Activated naive CD8-positive, alpha-beta T cell (primary cell): ENCODE data around the gene SPINT2.

Experiments used
- H3K27ac Mint-ChIP-seq: one replicate; pipeline ENCODE4 v1.8.0; 2021; ENCODE audit warnings: mixed read lengths
- H3K27me3 Mint-ChIP-seq: one replicate; pipeline ENCODE4 v1.8.0; 2021; ENCODE audit warnings: mixed read lengths
- H3K36me3 Mint-ChIP-seq: one replicate; pipeline ENCODE4 v1.8.0; 2021; ENCODE audit warnings: mixed read lengths
- H3K4me1 Mint-ChIP-seq: one replicate; pipeline ENCODE4 v1.8.0; 2021; ENCODE audit warnings: low read depth, mixed read lengths
- H3K4me3 Mint-ChIP-seq: one replicate; pipeline ENCODE4 v1.8.0; 2021; ENCODE audit warnings: mild to moderate bottlenecking, mixed read lengths
- H3K9me3 Mint-ChIP-seq: one replicate; pipeline ENCODE4 v1.8.0; 2021; ENCODE audit warnings: low read depth, mixed read lengths

The SPINT2 gene

DNA sequence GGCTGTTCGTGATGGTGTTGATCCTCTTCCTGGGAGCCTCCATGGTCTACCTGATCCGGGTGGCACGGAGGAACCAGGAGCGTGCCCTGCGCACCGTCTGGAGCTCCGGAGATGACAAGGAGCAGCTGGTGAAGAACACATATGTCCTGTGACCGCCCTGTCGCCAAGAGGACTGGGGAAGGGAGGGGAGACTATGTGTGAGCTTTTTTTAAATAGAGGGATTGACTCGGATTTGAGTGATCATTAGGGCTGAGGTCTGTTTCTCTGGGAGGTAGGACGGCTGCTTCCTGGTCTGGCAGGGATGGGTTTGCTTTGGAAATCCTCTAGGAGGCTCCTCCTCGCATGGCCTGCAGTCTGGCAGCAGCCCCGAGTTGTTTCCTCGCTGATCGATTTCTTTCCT lies 27.5 kb downstream of the SPINT2 start:
- Mint-ChIP-seq H3K27me3 (no peaks in the 10 kb centered on the region), H3K4me3 (no peak overlapping the region), H3K36me3 (peaks cover 2% of the 10 kb centered on the region), H3K9me3 (no peaks in the 10 kb centered on the region), H3K4me1 (no peaks in the 10 kb centered on the region), H3K27ac (no peak overlapping the region)

DNA sequence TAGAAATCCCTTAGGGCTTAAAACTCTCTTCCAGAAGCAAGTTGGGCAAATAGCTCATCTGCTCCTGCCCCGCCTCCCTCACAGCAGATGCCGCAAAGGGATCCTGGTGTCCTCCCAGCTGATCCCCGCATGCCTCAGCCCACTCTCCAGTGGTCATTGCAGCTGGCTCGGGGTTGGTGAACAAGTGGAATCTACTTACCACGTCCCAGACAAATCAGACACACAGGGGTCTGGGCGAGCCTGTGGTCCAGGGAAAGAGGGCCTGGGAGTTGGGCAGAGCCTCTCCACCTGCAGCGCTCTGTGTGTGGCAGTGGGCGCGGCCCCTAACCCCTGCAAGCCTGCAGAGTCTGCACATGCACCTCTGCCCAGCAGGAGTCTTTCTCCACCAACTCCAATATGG lies 28.9 kb downstream of the SPINT2 start:
- Mint-ChIP-seq H3K27me3 (no peaks in the 10 kb centered on the region), H3K27ac (no peak overlapping the region), H3K4me3 (no peak overlapping the region), H3K9me3 (no peaks in the 10 kb centered on the region), H3K4me1 (no peaks in the 10 kb centered on the region), H3K36me3 (peaks cover 2% of the 10 kb centered on the region)

DNA sequence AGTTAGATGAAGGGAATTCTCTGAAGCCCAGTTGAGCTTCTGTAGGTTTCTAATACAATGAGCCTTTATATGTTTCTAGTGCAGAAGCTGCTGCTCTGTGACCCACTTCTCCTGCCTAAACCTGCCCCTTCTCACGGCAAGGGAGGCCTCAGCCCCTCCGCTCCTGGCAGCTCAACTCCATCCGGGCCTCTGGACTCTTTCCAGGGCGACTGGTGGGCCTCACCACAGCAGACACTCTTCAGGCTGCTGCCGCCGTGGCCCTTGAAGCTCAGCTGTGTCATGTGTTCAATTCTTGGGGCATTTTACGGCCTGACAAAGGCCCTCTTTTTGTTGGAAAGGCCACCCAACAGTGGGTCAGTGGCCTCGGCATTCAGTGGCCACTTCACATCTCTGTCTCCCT lies 29.7 kb downstream of the SPINT2 start:
- Mint-ChIP-seq H3K4me1 (no peaks in the 10 kb centered on the region), H3K9me3 (no peaks in the 10 kb centered on the region), H3K27ac (no peak overlapping the region), H3K4me3 (no peak overlapping the region), H3K27me3 (no peaks in the 10 kb centered on the region), H3K36me3 (peaks cover 2% of the 10 kb centered on the region)

DNA sequence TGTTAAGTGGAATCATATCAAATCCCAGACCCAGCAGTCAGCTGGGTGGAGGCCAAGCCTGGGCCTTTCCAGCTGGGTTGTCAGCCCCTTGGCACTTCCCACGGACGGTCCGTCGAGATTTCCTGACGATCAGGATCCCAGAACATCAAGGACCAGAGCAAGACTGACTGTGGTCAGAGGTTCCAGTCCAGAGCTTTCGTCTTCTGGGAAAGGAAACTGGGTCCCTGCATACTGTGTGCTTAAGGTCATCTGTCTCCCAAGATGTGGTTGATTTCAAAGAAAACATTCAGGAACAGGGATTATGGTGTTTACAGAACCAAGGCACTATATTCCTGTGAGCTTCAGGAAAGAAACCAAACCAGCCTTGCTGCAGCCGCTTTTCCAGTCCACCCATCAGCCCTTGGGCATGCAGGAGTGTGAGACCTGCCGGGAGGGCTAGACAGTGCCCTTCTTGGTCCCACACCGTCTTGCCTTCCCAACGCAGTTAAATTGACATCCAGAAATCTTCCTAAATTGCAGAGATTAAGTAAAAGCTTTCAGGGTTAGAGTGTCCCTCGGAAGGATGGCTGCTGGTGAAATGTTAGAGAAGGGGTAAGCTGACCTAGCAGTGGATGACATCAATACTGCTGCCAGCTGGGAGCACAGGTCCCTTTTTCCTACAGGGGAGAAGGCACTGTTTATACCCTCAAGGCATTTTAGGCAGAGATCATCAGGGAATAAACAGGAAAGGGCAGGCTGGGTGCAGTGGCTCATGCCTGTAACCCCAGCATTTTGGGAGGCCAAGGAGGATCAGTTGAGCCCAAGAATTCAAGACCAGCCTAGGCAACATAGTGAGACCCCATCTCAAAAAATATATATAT lies 34.7 kb downstream of the SPINT2 start:
- no peaks in the 10 kb centered on the region for H3K4me1 Mint-ChIP-seq
- no peak overlapping the region for H3K4me3 Mint-ChIP-seq
- H3K36me3 Mint-ChIP-seq, result peaks cover 2% of the 10 kb centered on the region
- H3K27me3 Mint-ChIP-seq, result no peaks in the 10 kb centered on the region
- no peak overlapping the region for H3K27ac Mint-ChIP-seq
- no peaks in the 10 kb centered on the region for H3K9me3 Mint-ChIP-seq

DNA sequence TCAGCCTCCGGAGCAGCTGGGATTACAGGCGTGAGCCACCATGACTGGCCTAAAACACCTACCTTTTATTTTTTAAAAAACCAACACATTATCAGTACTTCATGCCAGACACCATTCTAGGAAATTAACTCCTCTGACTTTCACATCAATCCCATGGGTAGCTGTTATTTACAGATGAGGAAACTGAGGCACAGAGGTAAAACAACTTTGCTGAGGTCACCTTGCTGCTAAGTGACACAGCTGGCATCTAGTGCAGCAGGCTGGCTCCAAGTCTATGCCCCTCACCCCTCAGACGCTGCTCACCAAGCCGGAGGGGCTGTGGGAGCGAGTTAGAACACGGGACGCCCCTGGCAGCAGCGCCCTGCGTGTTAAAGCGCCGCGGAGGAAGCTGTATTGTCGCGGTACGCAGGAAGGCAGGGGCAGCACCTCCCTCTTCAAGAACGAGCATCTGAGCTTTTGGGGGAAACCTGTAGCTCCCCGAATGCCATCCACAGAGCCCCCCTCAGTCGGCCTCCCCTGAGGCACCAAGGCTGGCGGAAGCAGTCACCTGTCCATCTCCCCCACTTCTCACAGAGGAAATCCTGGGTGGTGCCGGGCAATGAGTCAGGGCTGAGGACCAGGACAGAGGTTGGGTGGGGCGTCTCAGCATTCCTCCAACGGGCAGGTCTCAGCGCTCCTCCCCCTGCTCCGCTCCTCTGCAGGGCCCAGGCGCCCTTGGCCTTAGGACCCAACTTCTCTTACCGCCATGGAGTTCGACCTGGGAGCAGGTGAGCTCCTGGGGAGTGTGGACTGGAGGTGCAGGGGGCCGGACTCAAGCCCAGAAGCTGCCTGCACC lies 39.4 kb downstream of the SPINT2 start, which contains the start of gene C19orf33:
Gene C19orf33 (plus strand): TSS at position 735 of the 835 bp plus-strand sequence. CDS start 11 bp downstream, at position 746.
- no peak within 1 kb of the TSS for H3K4me3 Mint-ChIP-seq
- H3K4me1 Mint-ChIP-seq, result no peaks in the 10 kb centered on the region
- peaks cover 2% of the 10 kb centered on the region for H3K36me3 Mint-ChIP-seq
- H3K9me3 Mint-ChIP-seq, result no peaks in the 10 kb centered on the region
- H3K27ac Mint-ChIP-seq, result no peak within 1 kb of the TSS
- H3K27me3 Mint-ChIP-seq, result no peaks in the 10 kb centered on the region

DNA sequence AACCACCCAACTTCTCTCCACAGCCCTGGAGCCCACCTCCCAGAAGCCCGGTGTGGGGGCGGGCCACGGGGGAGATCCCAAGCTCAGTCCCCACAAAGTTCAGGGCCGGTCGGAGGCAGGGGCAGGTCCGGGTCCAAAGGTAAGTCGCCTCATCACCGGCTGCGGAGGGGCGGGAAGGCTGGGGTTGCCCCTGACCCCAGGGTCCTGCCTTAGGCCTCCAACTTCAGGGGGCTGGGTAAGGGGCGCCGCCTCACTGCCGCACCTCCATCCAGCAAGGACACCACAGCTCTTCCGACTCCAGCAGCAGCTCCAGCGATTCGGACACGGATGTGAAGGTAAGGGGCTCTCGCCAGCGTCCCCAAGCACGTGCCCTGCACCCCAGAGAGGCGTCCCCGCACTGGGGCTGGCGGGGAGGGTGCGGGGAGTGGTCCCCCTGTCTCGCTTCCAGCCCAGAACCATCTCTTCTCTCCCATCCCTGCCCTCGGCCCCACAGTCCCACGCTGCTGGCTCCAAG lies 40.0 kb downstream of the SPINT2 start:
- Mint-ChIP-seq H3K27me3 (no peaks in the 10 kb centered on the region), H3K36me3 (peaks cover 2% of the 10 kb centered on the region), H3K4me1 (no peaks in the 10 kb centered on the region), H3K4me3 (no peak overlapping the region), H3K9me3 (no peaks in the 10 kb centered on the region), H3K27ac (no peak overlapping the region)

DNA sequence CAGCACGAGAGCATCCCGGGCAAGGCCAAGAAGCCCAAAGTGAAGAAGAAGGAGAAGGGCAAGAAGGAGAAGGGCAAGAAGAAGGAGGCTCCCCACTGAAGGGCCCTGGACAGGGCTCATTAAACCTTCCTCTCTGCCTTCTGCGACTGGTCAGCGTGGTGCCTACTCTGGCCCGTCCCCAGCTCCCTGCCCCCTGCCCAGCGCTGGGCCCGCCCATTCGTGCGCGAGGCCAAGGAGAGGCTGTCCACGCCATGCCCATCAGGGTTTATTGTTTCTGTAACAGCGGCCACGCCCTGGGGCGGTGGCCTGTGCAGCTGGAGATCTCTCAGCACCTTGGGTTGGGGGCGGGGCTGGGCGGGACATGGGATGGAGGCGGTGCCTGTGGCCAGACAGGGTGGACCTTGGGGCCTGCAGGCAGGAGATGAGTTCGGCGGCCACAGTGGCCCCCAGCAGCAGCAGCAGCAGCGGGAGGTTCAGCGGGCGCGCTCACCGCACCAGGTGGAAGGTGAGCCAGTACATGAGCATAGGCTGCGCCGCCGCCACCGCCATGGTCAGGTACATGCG lies 40.6 kb downstream of the SPINT2 start:
- Mint-ChIP-seq H3K4me3 (no peak overlapping the region), H3K9me3 (no peaks in the 10 kb centered on the region), H3K4me1 (no peaks in the 10 kb centered on the region), H3K27me3 (no peaks in the 10 kb centered on the region), H3K36me3 (peaks cover 2% of the 10 kb centered on the region), H3K27ac (no peak overlapping the region)

DNA sequence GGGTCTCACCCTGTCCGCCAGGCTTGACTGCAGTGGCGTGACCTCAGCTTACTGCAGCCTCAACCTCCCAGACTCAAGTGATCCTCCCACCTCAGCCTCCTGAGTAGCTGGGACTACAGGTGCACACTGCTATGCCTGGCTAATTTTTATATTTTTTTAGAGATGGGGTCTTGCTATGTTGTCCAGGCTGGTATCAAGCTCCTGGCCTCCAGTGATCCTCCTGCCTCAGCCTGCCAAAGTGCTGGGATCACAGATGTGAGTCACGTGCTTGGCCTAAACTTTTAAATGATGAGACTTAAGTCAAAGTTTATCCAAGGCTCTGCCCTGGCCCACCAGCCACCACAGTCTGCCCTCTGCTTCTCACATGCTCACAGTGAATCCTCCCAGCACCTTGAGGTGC lies 41.9 kb downstream of the SPINT2 start:
- Mint-ChIP-seq H3K27me3 (no peaks in the 10 kb centered on the region), H3K27ac (no peak overlapping the region), H3K36me3 (peaks cover 5% of the 10 kb centered on the region), H3K9me3 (no peaks in the 10 kb centered on the region), H3K4me3 (no peak overlapping the region), H3K4me1 (peaks cover 2% of the 10 kb centered on the region)

DNA sequence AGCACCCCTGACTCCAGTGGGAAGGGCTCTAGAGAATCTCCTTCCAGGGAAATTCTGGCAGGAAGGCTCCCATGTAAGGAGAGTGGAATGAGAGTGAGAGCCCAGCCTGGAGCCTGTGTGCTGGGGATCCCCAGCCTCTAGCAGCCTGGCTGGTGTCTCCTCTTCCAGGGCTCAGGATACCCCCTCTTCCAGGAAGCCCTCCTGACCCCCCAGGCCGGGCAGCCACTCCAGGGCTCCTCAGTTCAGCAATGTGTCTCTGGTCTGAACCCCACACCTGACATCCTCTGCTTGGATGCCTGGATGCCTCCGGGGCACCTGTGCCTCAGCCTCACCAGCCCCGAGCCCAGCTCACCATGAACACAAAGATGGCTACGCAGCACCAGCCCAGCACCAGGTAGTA lies 42.7 kb downstream of the SPINT2 start:
- Mint-ChIP-seq H3K36me3 (peaks cover 5% of the 10 kb centered on the region), H3K4me3 (no peak overlapping the region), H3K27ac (no peak overlapping the region), H3K4me1 (peaks cover 2% of the 10 kb centered on the region), H3K27me3 (no peaks in the 10 kb centered on the region), H3K9me3 (no peaks in the 10 kb centered on the region)

DNA sequence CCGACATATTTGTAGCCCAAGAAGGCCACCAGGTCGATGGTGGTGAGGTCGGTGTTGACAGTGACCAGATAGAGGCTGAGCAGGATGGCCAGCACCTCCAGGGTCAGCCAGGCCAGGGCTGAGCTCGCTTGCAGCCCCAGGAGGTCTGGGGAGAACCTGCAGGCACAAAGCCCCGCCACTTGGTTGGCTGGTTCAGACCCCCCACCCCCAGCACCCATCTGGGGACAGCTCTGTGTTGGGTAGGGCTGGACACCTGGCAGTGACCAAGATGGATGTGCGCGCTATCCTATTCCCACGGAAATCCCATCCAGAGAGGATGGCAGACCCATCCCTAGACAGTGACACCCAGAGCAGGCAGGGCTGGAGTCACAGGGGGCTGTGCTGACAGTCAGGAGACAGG lies 43.2 kb downstream of the SPINT2 start:
- Mint-ChIP-seq H3K36me3 (peaks cover 5% of the 10 kb centered on the region), H3K27ac (no peak overlapping the region), H3K27me3 (no peaks in the 10 kb centered on the region), H3K9me3 (no peaks in the 10 kb centered on the region), H3K4me3 (no peak overlapping the region), H3K4me1 (peaks cover 2% of the 10 kb centered on the region)

DNA sequence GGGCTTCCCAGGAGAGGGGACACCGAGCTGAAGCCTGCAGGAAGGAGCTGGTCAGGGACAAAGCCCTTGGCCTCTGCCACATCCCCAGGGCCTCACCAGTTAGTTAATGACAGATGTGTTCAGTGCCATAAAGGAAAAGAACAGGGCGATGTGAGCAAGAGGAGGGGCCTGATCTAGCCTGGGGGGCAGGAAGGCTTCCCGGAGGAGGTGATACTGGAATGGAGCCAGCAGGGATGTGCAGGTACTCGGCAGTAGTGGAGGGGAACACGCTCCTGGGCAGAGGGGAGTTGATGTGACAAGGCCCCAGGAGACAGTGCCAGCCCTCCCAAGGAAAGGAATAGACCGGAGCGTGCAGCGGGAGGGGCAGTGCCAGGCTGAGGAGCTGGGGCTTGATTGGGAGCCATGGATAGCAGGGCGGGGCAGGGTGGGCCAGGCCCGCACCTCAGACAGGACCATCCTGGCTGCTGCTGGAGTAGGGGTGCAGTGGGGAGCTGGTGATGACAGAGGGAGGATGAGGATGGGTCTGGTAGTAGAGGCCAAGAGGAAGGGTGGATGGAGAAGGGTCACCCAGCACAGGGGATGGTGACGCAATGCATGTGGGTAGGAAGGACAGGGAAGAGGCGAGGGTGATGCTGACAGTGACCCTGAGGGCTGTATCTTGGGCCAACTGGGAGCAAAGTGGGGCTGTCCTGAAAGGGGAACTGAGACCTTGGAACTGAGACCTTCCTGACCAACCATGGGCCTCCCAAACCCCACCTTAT lies 43.8 kb downstream of the SPINT2 start:
- no peak overlapping the region for H3K27ac Mint-ChIP-seq
- no peak overlapping the region for H3K4me3 Mint-ChIP-seq
- H3K4me1 Mint-ChIP-seq, result peaks cover 2% of the 10 kb centered on the region
- no peaks in the 10 kb centered on the region for H3K27me3 Mint-ChIP-seq
- H3K9me3 Mint-ChIP-seq, result no peaks in the 10 kb centered on the region
- H3K36me3 Mint-ChIP-seq, result peaks cover 3% of the 10 kb centered on the region

DNA sequence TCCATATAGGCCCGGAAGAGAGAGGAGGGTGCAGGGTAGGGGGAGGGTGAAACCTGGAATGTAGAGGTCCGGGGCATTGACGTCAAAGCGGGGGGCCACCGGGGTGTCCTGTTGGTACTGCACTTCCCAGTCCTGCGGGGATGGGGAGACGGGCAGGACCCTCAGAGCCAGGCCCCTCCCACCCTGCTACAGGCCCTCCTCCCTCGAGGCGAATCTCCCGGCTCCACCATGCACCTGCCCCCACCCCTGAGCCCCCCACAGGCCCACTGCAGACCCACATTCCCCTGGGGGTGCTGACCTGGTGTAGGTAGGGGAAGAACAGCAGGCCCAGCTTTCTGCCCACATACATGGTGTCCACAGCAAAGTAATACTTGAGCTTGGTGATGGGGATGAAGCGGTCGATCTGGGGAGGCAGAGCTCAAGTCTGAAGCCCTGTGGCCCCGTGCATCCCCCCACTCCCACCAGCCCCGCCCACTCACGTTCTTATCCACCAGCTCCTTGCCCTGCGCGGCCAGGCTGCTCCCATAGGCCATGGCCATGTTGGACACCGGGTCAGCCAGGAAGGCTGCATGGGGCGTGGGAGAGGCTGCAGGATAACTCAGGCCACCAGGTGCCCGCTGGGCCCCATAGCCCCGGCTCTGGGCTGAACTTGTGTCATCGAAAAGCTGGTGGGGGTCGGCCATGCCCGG lies 44.7 kb downstream of the SPINT2 start:
- Mint-ChIP-seq H3K27ac (no peak overlapping the region), H3K9me3 (no peaks in the 10 kb centered on the region), H3K4me1 (peaks cover 2% of the 10 kb centered on the region), H3K4me3 (no peak overlapping the region), H3K36me3 (peaks cover 3% of the 10 kb centered on the region), H3K27me3 (no peaks in the 10 kb centered on the region)

DNA sequence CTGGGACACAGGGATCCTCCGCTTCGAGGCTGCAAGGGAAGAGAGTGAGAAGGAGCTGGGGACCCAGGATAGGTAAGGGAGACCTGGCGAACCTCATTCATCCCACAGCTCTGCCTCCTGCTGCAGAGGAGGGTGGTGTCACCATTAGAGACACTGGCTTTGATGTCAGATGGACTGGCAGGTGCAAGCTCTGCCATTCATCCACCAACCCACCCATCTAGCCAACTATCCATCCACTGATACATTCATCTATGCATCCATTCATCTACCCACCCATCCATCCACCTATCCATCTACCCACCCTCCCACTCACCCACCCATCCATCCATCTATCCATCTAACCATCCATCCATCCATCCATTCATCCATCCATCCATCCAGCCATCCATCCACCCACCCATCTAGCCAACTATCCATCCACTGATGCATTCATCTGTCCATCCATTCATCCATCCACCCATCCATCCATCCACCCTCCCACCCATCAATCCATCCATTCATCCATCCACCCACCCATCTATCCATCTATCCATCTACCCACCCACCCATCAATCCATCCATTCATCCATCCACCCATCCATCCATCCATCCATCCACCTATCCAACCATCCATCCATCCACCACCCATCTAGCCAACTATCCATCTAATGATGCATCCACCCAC lies 45.4 kb downstream of the SPINT2 start:
- H3K9me3 Mint-ChIP-seq, result no peaks in the 10 kb centered on the region
- peaks cover 3% of the 10 kb centered on the region for H3K36me3 Mint-ChIP-seq
- H3K4me3 Mint-ChIP-seq, result no peak overlapping the region
- no peaks in the 10 kb centered on the region for H3K27me3 Mint-ChIP-seq
- H3K4me1 Mint-ChIP-seq, result peaks cover 2% of the 10 kb centered on the region
- no peak overlapping the region for H3K27ac Mint-ChIP-seq
